ENCODE data around the gene TRPV4. TPM values are rescaled to one million over a fixed set of nuclear protein-coding genes. Genes with fewer than 3 reads are reported as not detected.

TRPV4 gene
- total RNA-seq, 1 experiment from 2014 or later, result 3.1 TPM

DNA sequence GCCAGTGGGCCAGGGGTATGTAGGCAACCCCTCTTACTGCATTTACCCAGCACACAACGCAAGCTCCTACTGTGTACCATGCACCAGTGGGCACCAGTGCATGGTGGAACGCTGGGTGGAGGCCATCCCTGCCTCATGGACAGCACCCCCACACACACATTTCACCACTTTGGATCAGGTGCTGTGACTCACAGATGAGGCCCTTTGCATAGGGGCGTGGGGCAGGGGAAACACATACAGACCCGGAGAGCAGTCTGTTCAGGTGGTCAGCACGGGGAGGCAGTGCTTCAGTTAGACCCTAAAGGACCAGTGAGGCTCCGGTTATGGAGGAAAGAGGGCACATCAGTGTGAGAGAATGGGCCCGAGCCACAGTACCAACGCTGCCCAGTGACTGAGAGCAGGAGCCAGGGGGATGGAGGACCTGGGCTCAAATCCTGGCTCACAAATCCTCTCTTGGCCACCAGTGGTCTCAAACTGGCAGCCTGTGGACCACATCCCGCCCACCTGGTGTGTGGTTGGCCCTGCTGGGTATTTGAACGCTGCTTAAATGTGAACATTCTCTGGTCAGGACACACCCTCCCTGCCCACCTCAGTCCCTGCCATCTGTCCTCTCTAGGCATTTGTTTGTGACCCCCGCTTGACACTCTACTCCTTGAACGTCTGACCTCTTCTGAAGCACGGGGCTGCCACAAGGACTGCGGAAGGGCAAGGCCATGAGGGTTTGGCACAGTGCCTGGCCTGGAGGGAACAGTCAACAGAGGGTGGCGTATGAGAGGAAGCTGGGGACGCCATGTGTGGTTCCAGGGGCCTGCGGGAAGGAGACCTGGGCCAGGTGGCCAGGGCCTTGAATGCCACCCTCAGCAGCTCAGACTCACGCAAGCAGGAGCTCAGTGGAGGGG is 72.9 kb downstream of the TRPV4 start:
- Histone ChIP-seq H3K27me3 (ENCODE audit: insufficient read depth, low read depth) (no peaks in the 10 kb centered on the region), H3K27ac (no peak overlapping the region), H2AFZ (no peak overlapping the region), H3K79me2 (ENCODE audit: low read depth) (no peaks in the 10 kb centered on the region), H3K4me3 (no peak overlapping the region), H3K36me3 (ENCODE audit: low read depth) (no peaks in the 10 kb centered on the region), H3K4me1 (replicated peaks; ENCODE audit: insufficient read depth) (no peaks in the 10 kb centered on the region), H3F3A (ENCODE audit: insufficient read depth, low read depth) (peaks cover 19% of the 10 kb centered on the region), H3K9me2 (ENCODE audit: insufficient read depth) (no peaks in the 10 kb centered on the region), H3K4me2 (no peak overlapping the region), H4K20me1 (ENCODE audit: insufficient read depth) (no peaks in the 10 kb centered on the region), H3K9me3 (ENCODE audit: insufficient read depth, low read depth) (peaks cover 8% of the 10 kb centered on the region; the same call in 1 of the 2 replicates)
- BruUV-seq (replicated peaks), result no TSS peak
- DNase-seq, result no peak
- POLR2A ChIA-PET (ENCODE audit: unreplicated experiment), result no interaction called here
- intact Hi-C loops (cut with micrococcal nuclease; ENCODE audit: unreplicated experiment), result no loop called here
- CTCF ChIA-PET, result no interaction called here
- TF ChIP-seq EZH2 (IDR thresholded peaks at IDR 0.05; ENCODE audit: low read depth), result no peak
- TF ChIP-seq, protein P1, sequence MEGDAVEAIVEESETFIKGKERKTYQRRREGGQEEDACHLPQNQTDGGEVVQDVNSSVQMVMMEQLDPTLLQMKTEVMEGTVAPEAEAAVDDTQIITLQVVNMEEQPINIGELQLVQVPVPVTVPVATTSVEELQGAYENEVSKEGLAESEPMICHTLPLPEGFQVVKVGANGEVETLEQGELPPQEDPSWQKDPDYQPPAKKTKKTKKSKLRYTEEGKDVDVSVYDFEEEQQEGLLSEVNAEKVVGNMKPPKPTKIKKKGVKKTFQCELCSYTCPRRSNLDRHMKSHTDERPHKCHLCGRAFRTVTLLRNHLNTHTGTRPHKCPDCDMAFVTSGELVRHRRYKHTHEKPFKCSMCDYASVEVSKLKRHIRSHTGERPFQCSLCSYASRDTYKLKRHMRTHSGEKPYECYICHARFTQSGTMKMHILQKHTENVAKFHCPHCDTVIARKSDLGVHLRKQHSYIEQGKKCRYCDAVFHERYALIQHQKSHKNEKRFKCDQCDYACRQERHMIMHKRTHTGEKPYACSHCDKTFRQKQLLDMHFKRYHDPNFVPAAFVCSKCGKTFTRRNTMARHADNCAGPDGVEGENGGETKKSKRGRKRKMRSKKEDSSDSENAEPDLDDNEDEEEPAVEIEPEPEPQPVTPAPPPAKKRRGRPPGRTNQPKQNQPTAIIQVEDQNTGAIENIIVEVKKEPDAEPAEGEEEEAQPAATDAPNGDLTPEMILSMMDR (conservative IDR thresholded peaks at IDR 0.05), result no peak

DNA sequence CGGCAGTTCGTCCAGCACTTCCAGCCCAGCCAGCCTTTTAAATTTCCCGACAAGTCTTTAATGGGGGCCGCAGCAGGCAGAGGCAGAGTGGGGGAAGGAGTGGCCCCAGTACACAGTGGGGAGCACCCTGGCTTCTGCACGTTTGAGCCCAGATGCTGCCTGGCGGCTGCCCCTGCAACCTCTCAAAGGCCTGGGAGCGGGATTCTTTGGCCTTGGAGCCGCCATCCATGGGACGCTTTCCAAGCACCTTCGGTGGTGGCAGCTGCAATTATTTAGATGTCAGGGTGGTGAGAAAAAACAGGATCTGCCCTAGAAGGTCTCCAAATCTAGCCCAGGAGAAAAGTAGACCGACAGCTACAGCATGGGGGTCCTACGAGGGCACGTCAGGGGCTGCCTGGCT is 73.6 kb downstream of the TRPV4 start:
- intact Hi-C loops (cut with micrococcal nuclease; ENCODE audit: unreplicated experiment), result no loop called here
- no peak overlapping the region for H3K4me2 ChIP-seq
- H3K9me2 ChIP-seq (ENCODE audit: insufficient read depth), result no peaks in the 10 kb centered on the region
- H3K36me3 ChIP-seq (ENCODE audit: low read depth), result no peaks in the 10 kb centered on the region
- DNase-seq, result no peak
- no peaks in the 10 kb centered on the region for H3K27me3 ChIP-seq (ENCODE audit: insufficient read depth, low read depth)
- no peak overlapping the region for H3K4me3 ChIP-seq
- H4K20me1 ChIP-seq (ENCODE audit: insufficient read depth), result 0 out of 2 replicates have a peak, but pooled peaks cover under 1% of the 10 kb centered on the region
- no peaks in the 10 kb centered on the region for H3K79me2 ChIP-seq (ENCODE audit: low read depth)
- peaks cover 19% of the 10 kb centered on the region for H3F3A ChIP-seq (ENCODE audit: insufficient read depth, low read depth)
- BruUV-seq (replicated peaks), result no TSS peak
- no peak overlapping the region for H3K27ac ChIP-seq
- CTCF ChIA-PET, result no interaction called here
- H3K4me1 ChIP-seq (replicated peaks; ENCODE audit: insufficient read depth), result no peaks in the 10 kb centered on the region
- no peak overlapping the region for H2AFZ ChIP-seq
- TF ChIP-seq EZH2 (IDR thresholded peaks at IDR 0.05; ENCODE audit: low read depth), result no peak
- TF ChIP-seq, protein P1 (conservative IDR thresholded peaks at IDR 0.05), result no peak
- POLR2A ChIA-PET (ENCODE audit: unreplicated experiment), result no interaction called here
- H3K9me3 ChIP-seq (ENCODE audit: insufficient read depth, low read depth), result peaks cover 8% of the 10 kb centered on the region; the same call in 1 of the 2 replicates

DNA sequence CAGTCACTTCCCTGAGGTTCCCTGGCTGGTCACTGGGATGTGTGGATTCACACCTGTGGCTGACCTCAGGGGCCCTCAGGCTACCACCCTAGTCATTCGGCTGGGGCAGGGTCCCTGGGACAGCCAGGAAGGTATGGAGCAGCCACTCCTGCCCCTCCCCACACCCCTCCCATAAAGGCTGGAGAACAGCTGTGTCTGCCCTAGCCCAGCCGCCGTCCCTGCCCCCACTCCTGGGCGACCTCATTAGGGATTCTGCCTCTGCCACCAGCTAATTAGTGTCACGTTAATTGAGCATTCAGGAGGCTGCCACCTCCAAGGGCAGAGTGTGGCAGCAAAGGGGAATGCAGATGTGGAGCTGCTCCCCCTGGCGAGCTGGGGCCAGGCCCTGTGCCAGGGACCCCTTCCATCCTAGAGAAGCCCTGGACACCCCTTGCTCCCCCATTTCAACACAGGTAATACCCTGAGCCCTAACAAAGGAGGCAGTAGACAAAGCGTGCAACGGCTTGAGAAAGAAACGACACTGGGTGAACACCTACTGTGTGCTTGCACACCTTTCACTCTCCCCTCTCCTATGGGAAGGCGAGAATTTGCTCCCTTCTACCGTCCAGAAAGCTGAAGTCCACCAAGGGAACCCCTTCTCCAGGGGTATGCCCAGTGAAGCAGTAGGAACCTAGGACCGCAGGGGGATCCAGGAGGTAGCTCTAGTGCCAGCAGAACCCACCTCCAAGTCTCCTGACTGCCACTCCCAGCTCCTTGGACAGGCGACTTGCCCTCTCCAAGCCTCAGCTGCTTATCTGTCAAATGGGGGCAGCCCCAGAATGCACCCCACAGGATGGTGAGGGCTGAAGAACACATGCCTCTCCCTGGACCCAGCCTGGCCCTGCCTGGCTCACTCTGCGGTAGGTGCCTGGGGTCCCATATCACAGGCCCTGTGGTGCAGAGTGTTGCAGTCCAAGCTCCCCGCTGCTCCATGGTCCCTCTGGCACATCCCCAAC is 74.5 kb downstream of the TRPV4 start:
- H3K4me2 ChIP-seq, result no peak overlapping the region
- POLR2A ChIA-PET (ENCODE audit: unreplicated experiment), result no interaction called here
- H3K4me3 ChIP-seq, result no peak overlapping the region
- H3K9me3 ChIP-seq (ENCODE audit: insufficient read depth, low read depth), result peaks cover 7% of the 10 kb centered on the region; the same call in 1 of the 2 replicates
- H3K4me1 ChIP-seq (replicated peaks; ENCODE audit: insufficient read depth), result no peaks in the 10 kb centered on the region
- no peak overlapping the region for H2AFZ ChIP-seq
- intact Hi-C loops (cut with micrococcal nuclease; ENCODE audit: unreplicated experiment), result no loop called here
- peaks cover 13% of the 10 kb centered on the region for H3F3A ChIP-seq (ENCODE audit: insufficient read depth, low read depth)
- no peaks in the 10 kb centered on the region for H3K27me3 ChIP-seq (ENCODE audit: insufficient read depth, low read depth)
- CTCF ChIA-PET, result no interaction called here
- no peak for DNase-seq
- TF ChIP-seq EZH2 (IDR thresholded peaks at IDR 0.05; ENCODE audit: low read depth), result no peak
- TF ChIP-seq, protein P1 (conservative IDR thresholded peaks at IDR 0.05), result no peak
- H3K27ac ChIP-seq, result no peak overlapping the region
- H3K9me2 ChIP-seq (ENCODE audit: insufficient read depth), result no peaks in the 10 kb centered on the region
- H4K20me1 ChIP-seq (ENCODE audit: insufficient read depth), result 0 out of 2 replicates have a peak, but pooled peaks cover 6% of the 10 kb centered on the region
- BruUV-seq (replicated peaks), result no TSS peak
- H3K79me2 ChIP-seq (ENCODE audit: low read depth), result no peaks in the 10 kb centered on the region
- no peaks in the 10 kb centered on the region for H3K36me3 ChIP-seq (ENCODE audit: low read depth)

Data from PC-9 (cell line).